Cardiac fibroblast (primary cell): ENCODE results near the gene FASN.
"Not testable (repeated sequence)": the region's sequence is repeated elsewhere in the genome, so short reads cannot be mapped to it uniquely, and the experiment has no call there.

Source experiments
- DNase-seq, 2 donors: peaks; one replicate each; pipeline versions ENCODE4 v3.0.0 to v3.0.0-alpha.2; 2010; ENCODE audit warnings: low read depth in 2 of 2
- H3K4me3 ChIP-seq, 2 donors: replicated peaks in 1 of 2; 1 replicate in 1 of 2; 2 replicates in 1 of 2; pipeline ENCODE4 v1.5.1; 2011; ENCODE audit warnings: low read depth in 2 of 2, low read length in 2 of 2, mild to moderate bottlenecking in 2 of 2, moderate library complexity in 1 of 2
- CTCF ChIP-seq: IDR thresholded peaks from one replicate; pipeline ENCODE4 v1.5.1; 2011; ENCODE audit warnings: low read depth, mild to moderate bottlenecking, low read length, inconsistent platforms

Gene FASN

GRCh38 chr17:82098169-82098938 lies at the start of gene FASN:
TSS of gene FASN (minus strand) at chr17:82098236. CDS start at chr17:82096445, 1,791 bp downstream.
- peak within 1 kb of the TSS; percentile 72 to 77 for H3K4me3 ChIP-seq
- peak; percentile 39 for TF ChIP-seq CTCF
- peak; percentile 95 to 98 for DNase-seq

DNA sequence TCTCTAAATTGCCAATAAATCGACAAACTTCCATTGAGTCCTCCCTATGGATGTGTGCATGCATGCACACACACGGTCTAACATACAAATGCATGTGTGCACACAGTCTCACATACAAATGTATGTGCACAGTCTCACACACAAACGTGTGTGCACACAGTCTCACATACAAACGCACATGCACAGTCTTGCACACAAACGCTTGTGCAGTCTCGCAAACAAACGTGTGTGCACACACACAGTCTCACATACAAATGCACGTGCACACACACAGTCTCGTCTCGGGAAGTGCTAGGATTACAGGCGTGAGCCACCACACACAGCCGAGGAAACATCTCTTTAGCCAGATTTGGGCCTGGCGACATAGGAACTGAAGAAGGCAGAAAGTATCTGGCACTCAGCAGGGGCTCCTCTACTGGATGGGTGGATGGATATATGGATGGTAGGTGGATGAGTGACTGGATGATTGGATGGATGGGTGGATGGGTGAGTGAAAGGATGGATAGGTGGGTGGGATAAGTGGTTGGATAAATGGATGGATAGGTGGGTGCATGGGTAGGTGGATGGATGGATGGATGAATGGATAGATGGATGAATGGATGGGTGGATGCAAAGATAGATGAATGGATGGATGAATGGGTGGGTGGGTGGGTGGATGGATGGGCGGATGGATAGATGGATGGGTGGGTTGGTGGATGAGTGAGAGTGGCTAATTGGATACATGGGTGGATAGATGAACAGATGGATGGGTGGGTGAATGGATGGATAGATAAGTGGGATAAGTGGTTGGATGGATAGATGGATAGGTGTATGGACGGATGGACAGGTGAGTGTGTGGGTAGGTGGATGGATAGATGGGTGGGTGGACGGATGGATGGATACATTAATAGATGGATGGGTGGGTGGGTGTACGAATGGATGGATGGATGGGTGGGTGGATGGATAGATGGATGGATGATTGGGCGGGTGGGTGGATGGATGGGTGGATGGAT lies 48.9 kb upstream of the FASN start:
- no peak for DNase-seq
- no peak for TF ChIP-seq CTCF

DNA sequence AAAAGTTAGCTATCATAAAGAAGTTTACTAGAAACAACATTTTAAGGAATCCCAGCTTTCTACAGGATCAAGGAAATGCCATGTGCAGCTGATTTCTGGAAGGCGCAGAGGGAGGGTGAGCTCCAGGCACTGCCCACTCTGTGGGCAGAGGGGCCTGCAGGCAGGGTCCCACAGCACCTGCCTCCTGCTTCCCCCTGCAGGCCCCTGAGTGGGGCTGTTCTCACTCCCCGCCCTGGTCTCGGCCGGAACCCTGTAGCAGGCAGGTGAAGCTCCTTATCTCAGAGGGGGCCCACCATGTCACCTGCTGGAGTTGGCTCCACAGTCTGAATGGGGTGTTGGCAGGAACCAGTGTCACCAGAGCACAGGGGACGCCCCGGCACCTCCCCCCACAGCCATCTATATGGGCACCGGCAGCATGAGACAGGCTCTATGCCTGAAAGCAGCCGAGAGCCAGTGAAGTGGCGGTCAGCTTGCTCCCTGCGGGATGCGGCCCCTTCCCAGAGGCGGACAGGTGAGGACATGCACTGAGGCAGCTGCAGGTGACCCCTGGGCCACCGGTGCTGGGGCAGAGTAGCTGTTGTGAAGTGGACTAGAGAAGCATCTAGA lies 47.6 kb upstream of the FASN start:
- no peak for TF ChIP-seq CTCF
- DNase-seq, result no peak
- no peak overlapping the region for H3K4me3 ChIP-seq

More for the DNA sequence above, 48.9 kb upstream of the FASN start:
- no peak overlapping the region for H3K4me3 ChIP-seq

- TF ChIP-seq CTCF, result no peak
- H3K4me3 ChIP-seq, result no peak overlapping the region
- no peak for DNase-seq
These were observed 45.3 kb upstream of the FASN start for GRCh38 chr17:82143333-82143732.

GRCh38 chr17:82139961-82140360 lies 41.9 kb upstream of the FASN start:
- not testable (repeated sequence) for DNase-seq, H3K4me3 ChIP-seq

GRCh38 chr17:82138511-82138992 lies 40.5 kb upstream of the FASN start:
- no peak for DNase-seq
- no peak for TF ChIP-seq CTCF
- no peak overlapping the region for H3K4me3 ChIP-seq
